GM18517 (cell line): Measurements from ENCODE around the gene MKNK1.
A peak's percentile ranks its signal among the peaks of the same experiment; 100 is the strongest.

Experiments
- ATAC-seq: cut with Tn5 transposase; IDR thresholded peaks from one replicate; pipeline ENCODE4 v1.9.1; 2021; ENCODE audit warnings: mild to moderate bottlenecking, moderate library complexity; ENCODE audit not compliant: unreplicated experiment

MKNK1 gene

DNA sequence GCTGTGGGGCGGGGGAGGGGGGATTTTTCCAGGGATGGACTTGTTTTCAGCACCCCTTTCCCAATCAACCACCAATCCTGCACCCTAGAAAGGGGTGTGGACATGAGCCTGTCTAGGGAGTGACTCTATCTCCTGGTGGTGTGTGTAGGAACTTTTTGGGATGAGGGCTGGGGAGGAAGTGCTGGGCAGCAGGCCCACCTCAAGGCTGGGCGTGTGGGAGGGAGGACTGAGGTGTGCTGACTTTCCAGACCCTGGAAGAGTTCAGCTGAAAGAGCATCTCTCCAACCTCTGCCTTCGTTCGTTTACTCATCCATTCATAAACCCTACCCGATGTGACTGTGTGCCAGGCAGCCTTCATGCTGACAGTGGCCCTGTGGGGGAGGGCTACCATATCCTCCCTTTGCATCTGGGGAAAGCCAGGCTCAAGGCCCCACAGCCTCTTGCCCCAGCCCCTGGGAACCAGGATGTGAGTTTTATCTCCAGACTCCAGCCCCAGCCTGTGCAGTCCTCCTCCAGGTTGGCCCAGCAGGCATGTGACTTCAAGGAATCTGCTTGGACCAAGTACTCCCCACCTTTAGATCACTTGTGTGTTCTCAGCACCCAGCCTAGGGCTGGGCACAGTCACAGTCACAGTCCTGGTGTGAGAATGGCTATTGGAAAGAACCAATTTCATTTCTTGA, 59.4 kb downstream of the MKNK1 start:
- no peak for ATAC-seq

DNA sequence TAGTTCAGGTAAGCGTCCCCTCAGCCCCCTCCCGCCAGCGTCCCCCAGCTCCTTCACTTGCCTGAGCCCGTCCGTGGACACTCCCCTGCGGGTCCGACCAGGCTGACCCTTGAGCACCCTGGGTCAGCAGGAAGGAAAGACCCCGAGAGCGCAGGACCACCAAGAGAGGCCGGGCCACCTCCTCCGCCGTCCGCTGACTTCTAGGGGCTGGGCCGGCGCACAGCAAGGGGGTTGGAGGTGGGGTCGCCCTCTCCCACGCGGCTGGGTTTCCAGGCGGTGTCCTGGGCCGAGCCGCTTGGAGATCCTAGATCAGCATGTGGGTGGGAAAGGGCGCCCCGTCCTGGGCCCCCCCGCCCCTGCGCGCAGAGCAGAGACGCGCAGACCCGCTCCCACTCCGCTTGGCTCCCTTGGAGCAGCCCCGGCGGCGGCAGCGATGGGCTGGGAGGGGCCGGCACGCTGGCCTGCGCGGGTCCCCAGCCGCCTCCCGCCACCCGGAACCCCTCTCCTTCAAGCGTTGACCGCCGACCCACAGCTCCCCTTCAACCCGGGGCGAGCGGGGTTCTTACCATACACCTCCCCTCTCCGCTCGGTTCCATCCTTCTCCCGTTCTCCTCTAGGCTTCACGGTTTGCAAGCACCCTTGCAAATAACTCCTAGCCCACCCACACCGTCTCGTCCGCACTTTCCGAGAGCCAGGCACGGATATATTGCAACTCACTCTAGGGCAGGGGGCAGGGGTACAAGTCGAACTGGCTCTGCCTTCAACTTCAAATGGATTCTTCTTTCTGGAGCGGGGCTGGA, 60.1 kb downstream of the MKNK1 start:
- no peak for ATAC-seq

DNA sequence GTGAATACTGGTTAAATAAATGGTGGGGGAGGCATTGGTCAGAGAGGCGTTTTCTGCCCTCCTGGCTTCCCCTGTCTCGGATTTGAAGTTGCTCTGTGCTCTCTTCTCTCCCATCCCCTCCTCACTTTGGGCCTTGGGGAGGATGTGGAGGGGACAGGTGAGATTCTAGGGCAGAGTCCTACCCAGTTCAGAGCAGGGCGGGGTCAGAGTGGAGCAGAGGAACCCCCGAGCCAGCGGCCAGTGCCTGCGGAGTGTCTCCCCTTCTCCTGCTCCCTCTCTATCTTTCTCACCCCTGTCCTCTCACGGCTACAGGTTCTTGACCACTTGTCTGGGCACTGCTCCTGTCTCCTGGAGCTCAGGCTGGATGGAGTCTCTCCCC, 60.7 kb downstream of the MKNK1 start:
- ATAC-seq = no peak

DNA sequence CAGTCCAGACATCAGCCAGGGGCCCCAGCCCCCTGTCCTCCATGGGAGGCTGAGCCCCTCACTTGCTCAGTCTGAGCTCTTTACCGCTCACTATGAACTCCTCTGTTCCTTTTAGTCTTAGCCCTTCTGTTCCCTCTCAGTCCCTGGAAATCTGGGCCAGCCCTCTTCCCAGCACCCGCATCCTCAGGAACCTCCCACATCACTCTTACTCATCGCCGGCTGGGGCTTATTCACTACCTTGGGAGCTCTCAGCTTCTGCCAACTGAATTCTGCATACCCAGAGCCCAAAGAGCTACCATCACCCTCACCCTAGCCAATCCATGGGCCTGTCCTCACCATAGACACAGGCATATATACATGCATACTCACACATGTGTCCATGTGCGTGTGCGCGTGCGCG, 64.1 kb downstream of the MKNK1 start:
- no peak for ATAC-seq

DNA sequence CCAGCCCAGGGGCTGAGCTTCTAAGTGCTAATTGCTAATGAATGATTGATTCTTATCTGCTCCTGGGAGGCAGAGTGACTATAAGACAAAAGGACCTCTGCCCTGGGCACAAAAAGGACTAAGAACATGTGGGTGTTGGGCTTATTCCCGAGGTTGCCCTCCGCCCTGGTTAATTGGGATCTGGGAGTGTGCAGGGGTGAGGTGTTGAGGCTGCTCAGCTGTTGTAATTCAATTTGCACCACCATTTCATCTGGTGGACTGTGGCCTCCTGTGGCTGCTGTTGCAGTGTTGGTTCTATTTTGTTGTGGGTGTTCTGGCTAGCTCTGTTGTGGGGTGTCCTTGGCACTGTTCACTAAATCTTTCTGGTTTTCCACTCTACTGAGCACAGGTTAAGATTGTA, 65.9 kb downstream of the MKNK1 start:
- no peak for ATAC-seq

DNA sequence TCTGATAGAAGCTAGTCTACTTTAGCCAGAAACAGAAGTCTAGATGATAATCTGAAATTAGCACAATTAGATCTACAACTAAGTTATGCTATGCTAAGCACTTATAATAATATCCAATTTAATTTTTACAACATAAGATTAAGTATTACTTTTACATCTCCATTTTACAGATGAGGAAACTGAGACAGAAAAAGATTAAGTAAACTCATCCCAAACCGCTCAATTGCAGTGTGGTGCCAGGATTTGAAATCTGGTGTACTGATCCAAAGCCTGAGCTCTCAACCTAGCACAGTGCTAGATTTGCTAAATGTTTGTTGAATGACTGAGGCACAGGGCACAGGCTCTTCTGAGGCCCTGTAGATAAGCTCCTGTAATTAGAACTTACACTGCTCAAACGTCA, 66.4 kb downstream of the MKNK1 start:
- no peak for ATAC-seq

DNA sequence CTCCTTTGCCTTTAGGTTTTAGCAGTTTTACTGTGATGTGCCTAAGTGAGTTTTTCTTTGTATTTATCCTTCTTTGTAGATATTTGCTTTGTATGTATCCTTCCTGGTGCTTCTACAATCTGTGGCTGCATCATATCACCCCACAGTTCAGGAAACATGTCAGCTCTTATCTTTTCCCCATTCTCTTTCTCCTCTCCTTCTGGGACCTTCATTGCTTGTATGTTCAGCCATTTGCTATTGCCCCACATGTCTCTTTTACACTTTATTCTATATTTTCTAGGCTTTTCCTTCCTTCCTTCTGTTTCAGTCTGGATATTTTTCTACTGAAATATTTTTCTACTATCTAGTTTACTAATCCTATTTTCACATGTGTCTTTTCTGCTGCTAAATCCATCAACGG, 67.5 kb downstream of the MKNK1 start:
- ATAC-seq = no peak

DNA sequence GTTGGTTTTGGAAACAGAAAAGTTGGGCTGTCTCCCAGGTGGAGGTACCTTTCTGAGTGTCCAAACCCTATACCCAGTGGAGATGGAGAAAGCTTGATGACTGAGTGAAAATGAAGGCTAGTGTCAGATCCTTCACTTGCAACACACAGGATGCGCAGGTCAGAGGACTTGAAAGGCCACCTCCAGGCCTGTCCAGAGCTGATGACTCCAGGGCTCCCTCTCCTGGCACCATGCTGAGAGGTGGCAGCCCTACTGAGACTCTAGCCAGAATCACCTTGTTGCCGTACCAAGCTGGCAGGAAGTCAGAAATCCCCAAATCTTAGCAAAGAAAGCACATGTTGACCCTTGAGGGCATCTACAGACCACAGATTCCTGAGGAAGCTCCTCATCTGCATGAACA, 69.0 kb downstream of the MKNK1 start:
- no peak for ATAC-seq

DNA sequence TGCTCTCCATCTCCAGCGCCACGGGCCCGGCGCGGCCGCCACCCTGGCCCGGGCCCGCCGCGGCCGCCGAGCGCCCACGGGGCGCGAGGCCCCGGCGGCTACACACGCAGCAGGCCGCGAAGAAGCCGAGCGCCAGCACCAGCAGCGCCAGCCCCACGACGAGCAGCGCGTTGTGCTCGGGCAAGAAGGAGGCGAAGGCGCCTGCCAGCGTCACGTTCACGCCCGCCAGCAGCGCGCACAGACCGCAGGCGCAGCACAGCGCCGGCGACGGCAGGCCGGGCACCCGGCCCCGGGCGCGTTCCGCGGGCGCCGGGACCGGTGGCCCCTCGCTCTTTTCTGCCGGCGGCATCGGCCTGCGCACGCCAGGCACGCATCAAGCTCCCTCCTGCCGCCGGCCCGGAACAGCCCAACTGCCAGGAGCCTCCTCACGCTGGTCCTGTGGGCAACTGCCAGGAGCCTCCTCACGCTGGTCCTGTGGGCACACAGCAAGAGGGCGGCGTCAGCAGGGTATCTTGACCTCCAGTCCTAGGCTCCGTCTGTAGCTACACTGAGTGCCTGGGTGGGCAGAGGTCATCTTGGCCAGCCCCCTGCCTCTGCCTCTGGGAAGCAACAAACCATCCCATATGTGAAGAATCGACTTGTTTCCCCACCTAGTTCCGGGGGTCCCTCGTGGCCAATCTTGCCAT, 70.7 kb downstream of the MKNK1 start:
- ATAC-seq = no peak

DNA sequence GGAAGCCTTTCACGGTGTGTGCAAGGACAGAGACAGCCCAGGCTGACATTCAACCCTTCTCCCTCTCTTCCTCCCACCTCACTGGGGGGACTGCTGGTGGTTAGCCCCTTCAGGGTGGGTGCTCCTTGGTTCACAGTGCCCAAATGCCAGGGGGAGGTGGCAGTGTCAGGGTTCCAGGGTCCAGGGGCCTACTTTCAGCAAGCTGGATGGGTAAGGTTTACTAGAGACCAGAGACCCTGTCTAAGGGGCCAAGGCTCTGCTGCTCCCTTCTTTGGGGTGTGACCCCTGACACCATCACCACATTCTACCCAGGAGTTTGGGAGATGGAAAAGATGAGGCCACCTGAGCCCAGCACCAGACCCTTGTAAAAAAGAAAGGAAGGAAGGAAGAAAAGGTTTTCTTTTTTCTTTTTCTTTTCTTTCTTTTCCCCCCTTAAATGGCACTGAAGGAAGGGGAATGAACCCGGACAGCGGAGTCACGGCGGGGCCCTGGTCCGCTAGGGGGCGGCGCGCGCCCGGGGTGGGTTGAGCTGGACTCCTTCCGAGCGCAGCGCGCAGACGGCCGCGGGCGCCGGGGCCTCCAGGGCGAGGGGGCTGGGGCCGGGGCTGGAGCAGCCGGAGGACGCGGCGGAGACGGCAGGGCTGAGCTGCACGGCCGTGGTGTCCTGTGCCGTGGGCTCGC, 71.4 kb downstream of the MKNK1 start:
- ATAC-seq = no peak

DNA sequence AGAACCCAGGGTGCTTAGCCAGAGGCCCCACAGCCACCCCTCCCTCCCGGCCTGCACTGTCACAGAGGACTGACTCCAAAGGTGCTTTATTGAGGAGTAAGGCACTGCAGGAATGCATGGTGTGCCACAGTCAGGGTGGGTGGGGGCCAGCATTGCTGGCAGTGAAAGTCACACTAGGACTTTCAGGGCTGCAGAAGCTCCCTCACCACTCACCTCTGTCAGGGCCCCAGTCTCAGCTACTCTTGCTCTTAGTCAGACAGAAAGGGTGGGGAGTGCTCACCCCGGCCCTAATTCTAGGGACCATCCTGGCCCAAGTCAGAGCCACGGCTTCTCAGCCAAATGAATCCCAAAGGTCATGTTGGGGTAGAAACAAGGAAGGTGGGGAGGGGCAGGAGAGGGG, 72.0 kb downstream of the MKNK1 start:
- no peak for ATAC-seq

DNA sequence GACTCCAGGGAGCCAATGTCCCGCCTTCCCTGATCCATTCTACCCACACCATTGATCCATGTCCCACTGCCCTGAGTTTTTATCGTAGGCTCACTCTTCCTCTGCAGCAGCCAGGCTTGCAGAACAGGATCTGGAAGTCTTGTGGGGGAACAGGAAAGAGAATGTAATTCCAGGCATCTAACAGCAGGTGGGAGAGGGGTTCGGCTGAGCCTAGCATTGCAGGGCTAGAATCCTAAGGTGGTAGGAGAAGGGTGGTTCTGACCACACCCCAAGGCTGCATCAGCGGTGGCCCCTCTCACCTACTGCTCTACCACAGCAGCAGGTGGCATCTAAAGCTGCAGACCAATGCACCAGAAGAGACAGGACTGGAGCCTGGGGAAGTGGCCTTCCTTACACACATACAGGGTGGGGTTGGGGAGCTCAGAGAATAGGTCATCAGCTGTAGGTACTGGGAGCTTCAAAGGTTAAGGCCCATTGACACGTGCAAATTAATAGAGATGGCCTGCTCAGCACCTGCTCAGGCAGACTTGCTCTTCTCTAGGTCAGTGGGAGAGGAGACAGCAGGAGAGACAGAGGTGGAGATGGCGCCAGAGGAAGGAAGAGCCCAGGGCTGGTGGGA, 73.2 kb downstream of the MKNK1 start:
- no peak for ATAC-seq

DNA sequence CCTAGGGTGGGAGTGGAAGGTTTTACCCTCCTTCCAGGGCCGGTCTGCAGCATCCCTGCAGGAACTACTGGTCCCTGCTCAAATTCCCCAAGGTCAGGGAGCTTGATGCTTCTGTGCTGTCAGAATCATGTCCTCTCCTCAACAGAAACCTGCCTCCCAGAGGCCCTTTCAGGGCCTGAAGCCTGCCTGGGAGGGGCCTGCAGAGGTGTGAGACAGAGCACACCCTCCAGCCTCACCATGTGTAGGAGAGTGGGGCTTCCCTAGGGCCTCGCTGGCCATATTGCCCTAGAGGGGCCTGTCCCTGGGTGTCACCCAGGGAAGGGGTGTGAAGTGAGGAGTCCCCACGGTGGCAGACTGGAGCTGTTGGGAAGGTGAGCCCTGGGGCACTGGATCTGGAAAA, 73.8 kb downstream of the MKNK1 start:
- ATAC-seq = no peak

DNA sequence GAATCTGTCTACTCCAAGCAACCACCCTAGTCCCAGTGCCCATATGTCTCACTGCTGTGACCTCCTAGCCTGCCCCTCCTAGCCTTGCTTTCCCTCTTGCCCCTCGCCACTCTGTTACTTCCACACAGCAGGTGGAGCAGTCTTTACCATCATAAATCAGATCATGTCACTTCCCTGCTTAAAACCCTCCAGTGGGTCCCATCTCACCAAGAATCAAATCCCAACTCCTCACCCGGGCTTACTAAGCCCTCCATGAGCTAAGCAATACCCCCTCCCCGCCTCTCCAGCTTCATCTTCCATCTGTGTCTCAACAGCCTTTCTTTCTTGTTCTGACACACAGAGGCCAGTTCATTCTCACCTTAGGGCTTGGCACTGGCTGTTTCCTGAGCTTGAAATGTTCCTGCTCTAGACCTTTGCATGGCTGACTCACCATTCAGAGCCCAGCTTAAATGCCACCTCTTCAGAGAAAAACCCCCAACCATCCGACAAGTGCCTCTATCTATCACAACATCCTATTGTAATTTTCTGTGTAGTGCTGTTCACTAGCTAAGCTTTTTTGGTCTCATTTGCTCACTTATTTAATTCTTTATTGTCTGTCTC, 74.9 kb downstream of the MKNK1 start:
- no peak for ATAC-seq

DNA sequence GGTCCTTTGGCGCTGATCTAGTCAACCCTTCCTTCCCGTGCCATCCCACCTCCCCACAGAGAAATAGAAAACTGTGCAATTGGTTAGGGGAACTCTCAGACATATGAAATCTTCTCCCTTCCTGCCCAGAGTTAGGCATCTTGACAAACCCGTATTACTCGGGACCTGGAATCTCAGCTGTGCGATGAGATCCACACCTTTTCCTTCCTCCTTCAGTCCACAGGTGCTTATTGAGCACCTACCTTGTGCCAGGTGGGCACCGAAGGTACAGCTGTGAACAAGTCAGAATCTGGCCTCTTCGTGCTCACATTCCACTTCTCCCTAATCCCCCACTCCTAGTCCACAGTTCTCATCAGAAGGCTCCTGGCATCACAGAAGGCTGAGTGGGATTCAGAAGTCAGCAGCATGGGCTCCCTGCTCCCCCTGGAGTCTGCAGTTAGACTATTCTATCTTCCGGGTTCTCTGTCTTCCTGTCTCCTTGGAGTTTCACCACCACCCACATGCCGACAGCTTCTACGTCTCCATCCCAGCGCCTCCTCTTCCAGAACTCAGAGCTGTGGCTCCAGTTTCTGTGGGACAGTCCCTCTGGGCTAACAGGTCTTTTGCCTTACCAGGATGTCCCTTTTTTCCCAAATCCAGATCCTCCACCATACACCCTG, 75.6 kb downstream of the MKNK1 start:
- ATAC-seq = no peak

DNA sequence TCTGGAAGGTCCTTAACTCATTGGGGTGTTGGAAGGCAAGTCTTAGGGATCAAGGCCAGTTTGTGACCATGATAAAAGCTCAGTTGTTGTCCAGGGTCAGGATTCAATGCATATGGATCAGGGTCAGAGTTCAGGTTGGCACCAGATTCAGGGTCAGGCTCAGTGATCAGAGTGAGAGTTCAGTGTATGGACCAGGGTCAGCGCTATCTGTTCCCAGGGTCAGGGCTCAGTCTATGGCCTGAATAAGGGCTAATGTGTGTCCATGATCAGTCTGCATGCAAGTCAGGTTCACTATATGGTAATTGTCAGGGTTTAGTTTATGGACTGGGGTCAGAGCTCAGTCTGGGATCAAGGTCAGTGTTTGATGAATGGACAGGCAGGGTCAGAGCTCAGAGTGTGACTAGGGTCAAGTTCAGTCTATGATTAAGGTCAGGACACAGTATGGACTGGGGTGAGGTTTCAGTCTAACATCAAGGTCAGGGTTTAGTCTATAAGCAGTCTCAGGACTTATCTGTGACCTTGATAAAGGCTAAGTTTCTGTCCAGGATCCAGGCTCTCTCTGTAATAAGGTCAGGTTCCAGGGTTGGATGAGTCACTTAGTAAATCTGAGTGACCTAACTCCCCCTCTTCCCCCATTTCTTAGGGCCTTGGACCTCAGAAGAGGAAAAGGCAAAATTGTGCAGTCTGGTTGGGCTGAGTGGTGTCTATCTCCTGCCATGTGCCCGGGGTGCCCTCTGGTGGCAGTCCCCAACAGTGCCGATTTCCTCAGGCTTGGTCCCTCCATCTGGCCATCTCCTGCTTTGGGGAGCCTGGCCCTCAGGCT, 76.4 kb downstream of the MKNK1 start:
- peak; percentile 55 for ATAC-seq

DNA sequence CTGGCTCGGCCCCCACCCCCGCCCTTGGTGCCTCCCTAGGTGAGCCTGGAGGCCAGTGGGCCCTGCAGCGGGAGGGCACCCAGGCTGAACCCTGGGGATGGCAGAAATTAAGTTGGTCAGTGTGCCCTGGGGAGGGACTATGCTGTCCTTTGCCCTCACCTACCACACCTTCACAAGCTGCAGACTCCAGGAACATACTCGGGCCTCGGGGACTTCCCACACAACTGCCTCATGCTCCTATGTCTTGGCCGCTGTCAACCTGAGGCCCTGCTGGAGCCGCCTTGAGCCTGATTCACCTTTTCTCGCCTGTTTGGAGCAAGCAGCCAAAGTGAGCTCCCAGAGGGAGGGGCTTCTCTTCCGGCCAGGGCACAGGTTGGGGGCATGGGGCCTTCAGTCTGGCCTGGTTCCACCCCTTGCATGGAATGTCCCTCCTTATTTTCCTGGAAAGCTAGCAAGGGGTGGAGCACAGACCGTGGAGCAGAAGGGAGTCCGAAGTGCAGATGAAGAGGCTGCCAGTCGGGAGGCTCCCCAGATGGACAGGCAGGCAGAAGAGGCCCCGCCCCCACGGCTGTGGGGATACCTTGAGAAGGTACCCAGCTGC, 77.3 kb downstream of the MKNK1 start:
- no peak for ATAC-seq

DNA sequence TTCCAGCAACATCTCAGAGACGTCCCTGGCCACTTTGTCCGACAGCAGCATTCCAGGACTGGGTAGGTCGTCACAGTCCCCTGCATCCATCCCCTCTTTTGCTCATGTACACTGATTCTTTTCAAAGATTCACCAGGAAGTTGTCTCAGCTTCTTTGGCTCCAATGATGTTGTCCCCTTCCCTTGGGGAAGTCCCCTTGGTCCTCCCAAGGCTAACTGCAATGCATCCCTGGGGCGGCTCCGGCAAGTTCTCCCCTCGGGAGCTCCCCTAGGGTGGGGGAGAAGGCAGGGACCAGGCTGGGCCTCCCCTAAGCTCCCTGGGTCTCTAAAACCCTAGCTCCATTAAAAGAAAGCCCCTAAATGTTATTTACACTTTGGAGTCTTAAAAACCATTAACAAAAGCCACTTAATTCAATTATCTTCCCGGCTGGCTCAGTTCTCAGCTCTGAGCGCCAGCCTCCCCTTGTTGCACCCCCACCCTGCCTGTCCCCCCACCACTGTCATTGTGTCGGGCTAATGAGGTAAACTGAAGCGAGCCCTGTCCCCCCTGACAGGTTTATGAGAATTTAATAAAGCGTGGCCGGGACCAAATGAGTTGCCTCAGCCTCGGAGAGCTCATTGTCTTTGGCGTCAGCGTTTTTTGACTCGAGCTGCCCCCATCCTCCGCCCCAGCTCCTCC, 77.9 kb downstream of the MKNK1 start:
- ATAC-seq = no peak
